Brain microvascular endothelial cell (primary cell): ENCODE data around the gene RAB3B.
A peak's percentile ranks its signal among the peaks of the same experiment; 100 is the strongest.
"Not testable (repeated sequence)": the region's sequence is repeated elsewhere in the genome, so short reads cannot be mapped to it uniquely, and the experiment has no call there.

Source experiments
- DNase-seq: peaks from one replicate; pipeline ENCODE4 v3.0.0-alpha.2; 2020
- H3K27ac ChIP-seq: fragments of 250-450 bp; sonication (Bioruptor Pico); 2 replicates; pipeline ENCODE4 v1.5.1; 2020; ENCODE audit warnings: mild to moderate bottlenecking, moderate library complexity
- H3K27me3 ChIP-seq: fragments of 250-450 bp; sonication (Bioruptor Pico); replicated peaks from 2 replicates; pipeline ENCODE4 v1.5.1; 2020; ENCODE audit warnings: mild to moderate bottlenecking
- H3K36me3 ChIP-seq: fragments of 250-450 bp; sonication (Bioruptor Pico); replicated peaks from 2 replicates; pipeline ENCODE4 v1.5.1; 2020; ENCODE audit warnings: mild to moderate bottlenecking
- H3K4me3 ChIP-seq: 2 replicates; pipeline ENCODE4 v1.5.1; 2011; ENCODE audit warnings: low read depth, mild to moderate bottlenecking, control low read depth, low read length, moderate library complexity
- in situ Hi-C: cut with HindIII; loops from 2 replicates; pipeline ENCODE4 v1.10.0; 2017; ENCODE audit warnings: low sequenced_read_pairs, low pct_ligation_motif_present
- TF ChIP-seq, protein P1 (sequence below): IDR thresholded peaks from 2 replicates; pipeline ENCODE4 v1.5.1; 2011; ENCODE audit warnings: low read depth, mild to moderate bottlenecking, moderate library complexity, low read length, control low read depth, inconsistent platforms; ENCODE audit errors: missing control alignments

The RAB3B gene

GRCh38 chr1:52008071-52008809, 17.7 kb upstream of the RAB3B start:
- DNase-seq, result no peak
- TF ChIP-seq, protein P1, sequence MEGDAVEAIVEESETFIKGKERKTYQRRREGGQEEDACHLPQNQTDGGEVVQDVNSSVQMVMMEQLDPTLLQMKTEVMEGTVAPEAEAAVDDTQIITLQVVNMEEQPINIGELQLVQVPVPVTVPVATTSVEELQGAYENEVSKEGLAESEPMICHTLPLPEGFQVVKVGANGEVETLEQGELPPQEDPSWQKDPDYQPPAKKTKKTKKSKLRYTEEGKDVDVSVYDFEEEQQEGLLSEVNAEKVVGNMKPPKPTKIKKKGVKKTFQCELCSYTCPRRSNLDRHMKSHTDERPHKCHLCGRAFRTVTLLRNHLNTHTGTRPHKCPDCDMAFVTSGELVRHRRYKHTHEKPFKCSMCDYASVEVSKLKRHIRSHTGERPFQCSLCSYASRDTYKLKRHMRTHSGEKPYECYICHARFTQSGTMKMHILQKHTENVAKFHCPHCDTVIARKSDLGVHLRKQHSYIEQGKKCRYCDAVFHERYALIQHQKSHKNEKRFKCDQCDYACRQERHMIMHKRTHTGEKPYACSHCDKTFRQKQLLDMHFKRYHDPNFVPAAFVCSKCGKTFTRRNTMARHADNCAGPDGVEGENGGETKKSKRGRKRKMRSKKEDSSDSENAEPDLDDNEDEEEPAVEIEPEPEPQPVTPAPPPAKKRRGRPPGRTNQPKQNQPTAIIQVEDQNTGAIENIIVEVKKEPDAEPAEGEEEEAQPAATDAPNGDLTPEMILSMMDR, result no peak
- H3K27me3 ChIP-seq, result no peaks in the 10 kb centered on the region
- in situ Hi-C loops, result no loop called here
- H3K36me3 ChIP-seq, result no peaks in the 10 kb centered on the region
- H3K4me3 ChIP-seq, result no peak overlapping the region
- H3K27ac ChIP-seq, result no peak overlapping the region

GRCh38 chr1:52007215-52008002, 16.9 kb upstream of the RAB3B start:
- DNase-seq, result no peak
- no peaks in the 10 kb centered on the region for H3K36me3 ChIP-seq
- no peak overlapping the region for H3K27ac ChIP-seq
- no peak overlapping the region for H3K4me3 ChIP-seq
- H3K27me3 ChIP-seq, result no peaks in the 10 kb centered on the region
- in situ Hi-C loops, result no loop called here
- TF ChIP-seq, protein P1, result no peak

- peak overlapping the region; percentile 92 for H3K27ac ChIP-seq
- H3K36me3 ChIP-seq, H3K27me3 ChIP-seq, H3K4me3 ChIP-seq, DNase-seq, in situ Hi-C loops: not testable (repeated sequence)
These were observed 15.6 kb upstream of the RAB3B start for GRCh38 chr1:52006081-52006553.

- H3K4me3 ChIP-seq, H3K36me3 ChIP-seq, in situ Hi-C loops, H3K27me3 ChIP-seq: not testable (repeated sequence)
- H3K27ac ChIP-seq, result peak overlapping the region; percentile 92
- peak; percentile 93 for DNase-seq
These were observed 15.0 kb upstream of the RAB3B start for GRCh38 chr1:52005548-52005947.

GRCh38 chr1:52003877-52004276, 13.4 kb upstream of the RAB3B start:
- H3K4me3 ChIP-seq, result no peak overlapping the region
- in situ Hi-C loops, result no loop called here
- no peak for DNase-seq
- H3K27ac ChIP-seq, result no peak overlapping the region
- TF ChIP-seq, protein P1, result no peak
- no peaks in the 10 kb centered on the region for H3K27me3 ChIP-seq
- H3K36me3 ChIP-seq, result no peaks in the 10 kb centered on the region

GRCh38 chr1:52002038-52002917, 11.8 kb upstream of the RAB3B start:
- in situ Hi-C loops, result no loop called here
- Histone ChIP-seq H3K27ac (no peak overlapping the region), H3K4me3 (no peak overlapping the region), H3K27me3 (no peaks in the 10 kb centered on the region), H3K36me3 (no peaks in the 10 kb centered on the region)
- TF ChIP-seq, protein P1, result peak; percentile 91
- DNase-seq, result peak; percentile 90
